Measurements from ENCODE around the gene AMOTL1. TPM values are rescaled to one million over a fixed set of nuclear protein-coding genes. Genes with fewer than 3 reads are reported as not detected.

The AMOTL1 gene
- total and polyA plus RNA-seq, 2 donors (not counting 3 experiments of a cell fraction or from before 2014, with no cell fraction given) = 12.5 to 37.8 TPM

DNA sequence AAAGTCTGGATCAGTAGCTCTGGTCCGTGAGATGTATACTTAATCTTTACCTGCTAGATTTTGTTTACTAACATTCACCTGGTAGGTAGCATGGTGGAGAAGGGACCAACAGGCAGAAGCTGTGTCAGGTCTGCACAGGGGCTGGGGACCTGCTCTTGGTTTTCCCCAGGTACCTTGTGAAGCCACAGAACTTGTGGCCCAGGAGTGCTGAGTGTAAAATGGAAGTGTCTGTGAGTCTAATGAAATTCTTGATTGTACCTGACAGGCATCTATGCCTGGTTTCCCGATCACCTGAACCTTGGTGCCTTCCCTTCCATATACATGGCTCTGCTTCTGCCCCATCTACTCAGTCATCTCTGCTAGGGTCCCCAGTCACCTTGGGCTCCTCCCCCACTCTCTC is 110.8 kb downstream of the AMOTL1 start:
- intact Hi-C loops (cut with micrococcal nuclease) (no loop called here), dilution Hi-C loops (cut with MboI; ENCODE audit: extremely low pct_ligation_motif_present, low sequenced_read_pairs) (no loop called here)
- Histone ChIP-seq H3K9me1 (replicated peaks; ENCODE audit: control insufficient read depth, extremely low read depth, insufficient read depth, low read length) (no peaks in the 10 kb centered on the region), H4K20me1 (replicated peaks; ENCODE audit: control insufficient read depth, extremely low read depth, insufficient read depth, low read length) (no peaks in the 10 kb centered on the region), H3K27ac (ENCODE audit: insufficient read depth, low read depth, low read length) (no peak overlapping the region), H3K9ac (replicated peaks; ENCODE audit: extremely low read depth, insufficient read depth, low read length) (no peak overlapping the region), H3K79me2 (ENCODE audit: control insufficient read depth, insufficient read depth, low read length) (no peaks in the 10 kb centered on the region), H3K36me3 (ENCODE audit: control insufficient read depth in 2 of 2, extremely low read depth in 1 of 2, insufficient read depth in 2 of 2, low read length in 2 of 2) (peaks cover 2 to 4% of the 10 kb centered on the region in 2 experiments), H3K4me3 (replicated peaks in 1 of 3; ENCODE audit: insufficient read depth in 1 of 3, low read depth in 1 of 3, low read length in 3 of 3) (no peak overlapping the region), H3K4me1 (ENCODE audit: control insufficient read depth, extremely low read depth, insufficient read depth, low read length) (peaks cover 14% of the 10 kb centered on the region), H3K4me2 (ENCODE audit: insufficient read depth, low read length) (no peak overlapping the region), H3K27me3 (ENCODE audit: control insufficient read depth in 2 of 2, insufficient read depth in 2 of 2, low read length in 2 of 2) (no peaks in the 10 kb centered on the region), H2AFZ (ENCODE audit: low read depth, low read length) (no peak overlapping the region), H3K9me3 (replicated peaks; ENCODE audit: control insufficient read depth, insufficient read depth, low read length) (no peaks in the 10 kb centered on the region)
- BruUV-seq (replicated peaks) = no TSS peak
- POLR2A ChIA-PET = no interaction called here
- DNase-seq (ENCODE audit: low read depth, low spot score) (no peak), FAIRE-seq (no peak)
- TF ChIP-seq JUN (IDR thresholded peaks at IDR 0.05; ENCODE audit: borderline replicate concordance, insufficient read depth, insufficient read length, low read depth) = no peak
- CTCF ChIA-PET = interaction anchor here (0.8 kb wide), 1 partner anchor 15 kb away, joined by 3 read pairs; no protein-coding TSS in a partner anchor

DNA sequence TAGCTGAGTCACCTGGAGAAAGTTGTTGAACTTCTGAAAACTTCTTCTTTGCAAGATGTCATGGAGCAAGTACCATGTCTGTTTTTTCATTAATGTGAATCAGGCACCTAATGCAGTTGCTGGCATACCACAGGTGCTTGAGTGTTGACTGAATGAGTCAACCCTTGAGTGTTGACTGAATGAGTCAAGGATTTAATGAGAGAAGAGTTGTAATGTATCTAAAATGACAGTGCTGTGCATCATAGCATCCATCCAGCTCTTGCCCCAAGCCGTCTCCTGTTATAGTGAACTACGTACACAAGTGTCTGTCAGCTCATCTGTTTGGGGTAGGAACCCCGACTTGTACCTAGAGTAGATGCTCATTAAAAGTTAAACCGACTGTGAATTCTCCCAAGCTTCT is 112.1 kb downstream of the AMOTL1 start:
- no peak overlapping the region for H2AFZ ChIP-seq (ENCODE audit: low read depth, low read length)
- no peak for TF ChIP-seq POLR2A (IDR thresholded peaks at IDR 0.05; ENCODE audit: low read depth, low read length)
- no peak for TF ChIP-seq EZH2 (IDR thresholded peaks at IDR 0.05; ENCODE audit: borderline replicate concordance, low read depth, low read length, severe bottlenecking)
- no peak for TF ChIP-seq GATA2 (IDR thresholded peaks at IDR 0.05; ENCODE audit: insufficient read depth, insufficient read length, low read depth, low read length)
- TF ChIP-seq FOS (IDR thresholded peaks at IDR 0.05; ENCODE audit: borderline replicate concordance, insufficient read depth, low read length) = no peak
- no peak for TF ChIP-seq MYC (IDR thresholded peaks at IDR 0.05; ENCODE audit: low read depth, low read length)
- TF ChIP-seq, protein P1, sequence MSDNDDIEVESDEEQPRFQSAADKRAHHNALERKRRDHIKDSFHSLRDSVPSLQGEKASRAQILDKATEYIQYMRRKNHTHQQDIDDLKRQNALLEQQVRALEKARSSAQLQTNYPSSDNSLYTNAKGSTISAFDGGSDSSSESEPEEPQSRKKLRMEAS (IDR thresholded peaks at IDR 0.05; ENCODE audit: insufficient read depth, insufficient read length) = no peak
- no peak for TF ChIP-seq JUN (IDR thresholded peaks at IDR 0.05; ENCODE audit: borderline replicate concordance, insufficient read depth, insufficient read length, low read depth)
- no peak for TF ChIP-seq POLR2AphosphoS5 (IDR thresholded peaks at IDR 0.05; ENCODE audit: insufficient read depth, low read depth, low read length)
- TF ChIP-seq, protein P2, sequence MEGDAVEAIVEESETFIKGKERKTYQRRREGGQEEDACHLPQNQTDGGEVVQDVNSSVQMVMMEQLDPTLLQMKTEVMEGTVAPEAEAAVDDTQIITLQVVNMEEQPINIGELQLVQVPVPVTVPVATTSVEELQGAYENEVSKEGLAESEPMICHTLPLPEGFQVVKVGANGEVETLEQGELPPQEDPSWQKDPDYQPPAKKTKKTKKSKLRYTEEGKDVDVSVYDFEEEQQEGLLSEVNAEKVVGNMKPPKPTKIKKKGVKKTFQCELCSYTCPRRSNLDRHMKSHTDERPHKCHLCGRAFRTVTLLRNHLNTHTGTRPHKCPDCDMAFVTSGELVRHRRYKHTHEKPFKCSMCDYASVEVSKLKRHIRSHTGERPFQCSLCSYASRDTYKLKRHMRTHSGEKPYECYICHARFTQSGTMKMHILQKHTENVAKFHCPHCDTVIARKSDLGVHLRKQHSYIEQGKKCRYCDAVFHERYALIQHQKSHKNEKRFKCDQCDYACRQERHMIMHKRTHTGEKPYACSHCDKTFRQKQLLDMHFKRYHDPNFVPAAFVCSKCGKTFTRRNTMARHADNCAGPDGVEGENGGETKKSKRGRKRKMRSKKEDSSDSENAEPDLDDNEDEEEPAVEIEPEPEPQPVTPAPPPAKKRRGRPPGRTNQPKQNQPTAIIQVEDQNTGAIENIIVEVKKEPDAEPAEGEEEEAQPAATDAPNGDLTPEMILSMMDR (IDR thresholded peaks at IDR 0.05; ENCODE audit: extremely low read depth in 1 of 2, insufficient read depth in 1 of 2, low read depth in 1 of 2, low read length in 2 of 2) = no peak
- dilution Hi-C loops (cut with MboI; ENCODE audit: extremely low pct_ligation_motif_present, low sequenced_read_pairs) (no loop called here), intact Hi-C loops (cut with micrococcal nuclease) (no loop called here)
- no TSS peak for BruUV-seq (replicated peaks)
- H3K4me3 ChIP-seq (replicated peaks in 1 of 3; ENCODE audit: insufficient read depth in 1 of 3, low read depth in 1 of 3, low read length in 3 of 3) = no peak overlapping the region
- H3K36me3 ChIP-seq (ENCODE audit: control insufficient read depth in 2 of 2, extremely low read depth in 1 of 2, insufficient read depth in 2 of 2, low read length in 2 of 2) = peaks cover 2 to 4% of the 10 kb centered on the region in 2 experiments
- no peak overlapping the region for H3K4me2 ChIP-seq (ENCODE audit: insufficient read depth, low read length)
- no peaks in the 10 kb centered on the region for H3K79me2 ChIP-seq (ENCODE audit: control insufficient read depth, insufficient read depth, low read length)
- no peaks in the 10 kb centered on the region for H3K27me3 ChIP-seq (ENCODE audit: control insufficient read depth in 2 of 2, insufficient read depth in 2 of 2, low read length in 2 of 2)
- CTCF ChIA-PET = no interaction called here
- H4K20me1 ChIP-seq (replicated peaks; ENCODE audit: control insufficient read depth, extremely low read depth, insufficient read depth, low read length) = no peaks in the 10 kb centered on the region
- no peak overlapping the region for H3K9ac ChIP-seq (replicated peaks; ENCODE audit: extremely low read depth, insufficient read depth, low read length)
- FAIRE-seq (no peak), DNase-seq (ENCODE audit: low read depth, low spot score) (no peak)
- POLR2A ChIA-PET = no interaction called here
- no peak overlapping the region for H3K27ac ChIP-seq (ENCODE audit: insufficient read depth, low read depth, low read length)
- peaks cover 14% of the 10 kb centered on the region for H3K4me1 ChIP-seq (ENCODE audit: control insufficient read depth, extremely low read depth, insufficient read depth, low read length)
- no peaks in the 10 kb centered on the region for H3K9me3 ChIP-seq (replicated peaks; ENCODE audit: control insufficient read depth, insufficient read depth, low read length)
- no peaks in the 10 kb centered on the region for H3K9me1 ChIP-seq (replicated peaks; ENCODE audit: control insufficient read depth, extremely low read depth, insufficient read depth, low read length)

Measured in endothelial cell of umbilical vein (primary cell).